Activated CD4-positive, alpha-beta T cell treated with anti-CD3 and anti-CD28 coated beads, Interleukin-2, amount 10 ng/mL, durations not matched to agents 7 days and 5 days (primary cell): ENCODE measurements around the gene UBE2QL1. TPM values are rescaled to one million over a fixed set of nuclear protein-coding genes. Genes with fewer than 3 reads are reported as not detected.

Experiments used
- CTCF ChIA-PET: fragments of 350-600 bp; sonication (Branson Sonifier 250); formaldehyde crosslinking; loops from one replicate; lab custom pipeline; 2021; ENCODE audit warnings: antibody characterized with exemption; lab: Charles Lee
- POLR2A ChIA-PET: fragments of 350-600 bp; sonication (Branson Sonifier 250); formaldehyde crosslinking; loops from one replicate; lab custom pipeline; 2021; ENCODE audit warnings: antibody characterized with exemption; lab: Charles Lee
- DNase-seq: peaks from one replicate; pipeline ENCODE4 v3.0.0-alpha.2; 2020
- H3K27ac Mint-ChIP-seq: one replicate; pipeline ENCODE4 v1.8.0; 2021; ENCODE audit warnings: mild to moderate bottlenecking, moderate library complexity, mixed read lengths
- H3K27me3 Mint-ChIP-seq: one replicate; pipeline ENCODE4 v1.8.0; 2021; ENCODE audit warnings: mixed read lengths
- H3K36me3 Mint-ChIP-seq: one replicate; pipeline ENCODE4 v1.8.0; 2021; ENCODE audit warnings: low read depth, mixed read lengths
- H3K4me1 Mint-ChIP-seq: one replicate; pipeline ENCODE4 v1.8.0; 2021; ENCODE audit warnings: mixed read lengths
- H3K4me3 Mint-ChIP-seq: one replicate; pipeline ENCODE4 v1.8.0; 2021; ENCODE audit warnings: mild to moderate bottlenecking, moderate library complexity, mixed read lengths
- H3K9me3 Mint-ChIP-seq: one replicate; pipeline ENCODE4 v1.8.0; 2021; ENCODE audit warnings: mixed read lengths
- total RNA-seq, 2 experiments: library from RNA; stranded (reverse); gene quantifications; one replicate each; pipeline ENCODE4 v1.2.3, GENCODE V29; 2021

Gene UBE2QL1
- total RNA-seq, 2 experiments from 2014 or later: not detected

DNA sequence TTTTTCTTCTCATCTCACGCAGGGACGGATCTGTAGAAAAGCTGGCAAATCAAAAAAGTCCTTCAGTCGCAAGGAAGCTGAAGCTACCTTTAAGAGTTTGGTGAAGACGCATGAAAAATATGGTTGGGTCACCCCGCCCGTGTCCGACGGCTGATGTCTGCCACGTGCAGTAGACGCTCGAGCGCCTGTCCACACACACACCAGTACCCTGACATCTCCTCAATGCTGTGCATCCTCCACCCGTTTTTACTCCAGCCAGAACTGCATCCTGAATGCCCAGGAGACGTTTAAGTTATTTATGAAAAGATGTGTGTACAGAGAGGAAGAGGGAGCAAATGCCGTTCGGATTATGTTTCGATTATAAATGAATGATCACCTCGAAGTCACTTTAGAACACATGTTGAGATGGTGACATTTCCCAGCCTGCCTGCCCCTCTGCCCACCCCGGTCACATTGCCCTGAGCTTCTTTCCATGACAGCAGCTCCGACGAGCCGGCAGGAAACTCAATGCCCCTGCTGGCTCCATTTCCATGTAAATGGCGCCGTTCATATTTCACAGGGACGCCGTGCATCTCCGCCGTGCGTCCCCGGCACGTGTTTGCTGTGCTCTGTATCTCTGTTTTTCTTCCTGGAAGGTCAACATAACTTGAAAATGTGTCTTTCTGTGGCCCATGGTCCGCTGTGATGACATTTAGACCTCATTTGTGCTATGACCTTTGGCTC lies 42.7 kb downstream of the UBE2QL1 start:
- ChIA-PET CTCF (no interaction called here), POLR2A (no interaction called here)
- H3K9me3 Mint-ChIP-seq: no peaks in the 10 kb centered on the region
- H3K4me1 Mint-ChIP-seq: peaks cover 33% of the 10 kb centered on the region
- H3K27me3 Mint-ChIP-seq: peaks cover 13% of the 10 kb centered on the region
- H3K4me3 Mint-ChIP-seq: no peak overlapping the region
- H3K36me3 Mint-ChIP-seq: no peaks in the 10 kb centered on the region
- H3K27ac Mint-ChIP-seq: no peak overlapping the region
- DNase-seq: no peak

DNA sequence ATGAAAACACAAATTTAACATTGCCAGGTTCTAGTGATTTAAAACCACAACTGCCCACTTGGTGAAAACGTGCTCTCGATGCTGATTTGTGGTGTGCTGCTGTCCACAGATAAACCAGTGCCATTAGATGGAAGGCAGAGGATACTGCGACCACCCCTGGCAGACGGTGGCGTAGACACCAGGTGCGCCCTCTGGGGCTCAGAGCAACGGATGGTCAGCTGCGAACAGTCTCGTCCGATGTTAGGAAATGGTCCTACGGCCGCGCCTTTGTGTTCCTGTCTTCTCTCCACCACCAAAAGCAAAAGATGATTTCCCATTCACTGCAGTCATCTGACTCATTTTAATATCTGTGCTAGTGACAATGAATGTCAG lies 43.2 kb downstream of the UBE2QL1 start:
- DNase-seq: no peak
- Mint-ChIP-seq H3K9me3 (peaks cover 2% of the 10 kb centered on the region), H3K27me3 (peaks cover 13% of the 10 kb centered on the region), H3K4me1 (peaks cover 38% of the 10 kb centered on the region), H3K36me3 (no peaks in the 10 kb centered on the region), H3K4me3 (no peak overlapping the region), H3K27ac (no peak overlapping the region)
- ChIA-PET POLR2A (no interaction called here), CTCF (no interaction called here)

DNA sequence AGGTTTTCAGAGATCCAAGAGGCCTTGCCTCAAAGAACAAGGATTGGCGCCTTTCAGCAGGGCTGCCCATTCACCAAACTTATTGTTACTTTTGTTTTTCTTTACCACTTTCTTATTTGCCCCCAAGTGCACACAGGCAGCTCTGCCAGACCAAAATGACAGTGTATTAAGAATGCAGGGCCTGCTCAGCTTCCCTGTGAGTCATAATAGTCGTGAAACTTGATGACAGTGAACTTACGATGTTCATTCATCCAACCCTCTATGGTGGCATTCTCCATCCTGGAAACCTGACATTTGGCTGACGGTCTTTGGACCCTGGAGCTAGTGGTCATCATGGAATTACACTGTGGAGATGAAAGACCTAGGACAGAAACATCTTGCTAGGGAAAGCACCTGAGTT lies 44.3 kb downstream of the UBE2QL1 start:
- H3K4me3 Mint-ChIP-seq: no peak overlapping the region
- ChIA-PET CTCF (no interaction called here), POLR2A (no interaction called here)
- H3K27me3 Mint-ChIP-seq: peaks cover 5% of the 10 kb centered on the region
- H3K9me3 Mint-ChIP-seq: peaks cover 2% of the 10 kb centered on the region
- no peak for DNase-seq
- no peak overlapping the region for H3K27ac Mint-ChIP-seq
- H3K36me3 Mint-ChIP-seq: no peaks in the 10 kb centered on the region
- peaks cover 43% of the 10 kb centered on the region for H3K4me1 Mint-ChIP-seq

DNA sequence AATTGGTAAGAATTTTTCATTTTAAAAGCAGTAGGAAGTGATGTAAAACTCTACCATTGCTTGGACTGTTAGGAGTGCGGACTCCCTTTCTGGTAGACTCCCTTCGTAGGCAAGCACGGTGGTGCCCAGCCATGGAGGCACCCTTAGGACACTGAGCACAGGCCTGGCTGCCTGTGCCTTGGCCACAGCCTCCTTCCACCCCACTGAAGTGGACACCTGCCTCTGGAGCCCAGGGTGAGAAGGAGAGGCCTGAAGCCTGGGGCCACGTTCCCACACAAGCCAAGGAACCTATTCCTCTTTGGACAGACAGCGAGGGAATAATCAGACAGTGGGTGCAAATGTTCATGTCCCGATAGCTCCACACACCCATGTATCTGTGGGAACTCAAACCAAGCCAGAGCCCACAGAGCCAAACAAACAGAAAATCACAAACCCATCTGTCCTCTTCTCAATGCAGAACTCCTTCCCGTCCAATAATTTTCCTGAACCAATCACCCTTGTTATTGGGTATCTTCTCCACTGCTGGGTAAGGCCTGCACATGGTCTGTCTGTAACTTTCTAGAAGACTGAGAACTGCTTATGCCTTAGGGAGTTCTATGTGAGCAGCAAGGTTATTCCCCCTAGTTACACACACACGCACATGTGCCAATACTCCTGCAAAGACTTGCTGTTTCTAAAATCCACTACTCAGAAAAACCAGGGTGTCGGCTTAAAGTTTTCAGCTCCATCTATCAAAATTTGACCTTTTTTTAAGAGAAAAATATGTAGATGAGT lies 45.2 kb downstream of the UBE2QL1 start:
- Mint-ChIP-seq H3K4me3 (no peak overlapping the region), H3K9me3 (peaks cover 2% of the 10 kb centered on the region), H3K27ac (no peak overlapping the region), H3K36me3 (no peaks in the 10 kb centered on the region), H3K4me1 (peaks cover 42% of the 10 kb centered on the region), H3K27me3 (peaks cover 3% of the 10 kb centered on the region)
- no peak for DNase-seq
- ChIA-PET CTCF (no interaction called here), POLR2A (no interaction called here)

DNA sequence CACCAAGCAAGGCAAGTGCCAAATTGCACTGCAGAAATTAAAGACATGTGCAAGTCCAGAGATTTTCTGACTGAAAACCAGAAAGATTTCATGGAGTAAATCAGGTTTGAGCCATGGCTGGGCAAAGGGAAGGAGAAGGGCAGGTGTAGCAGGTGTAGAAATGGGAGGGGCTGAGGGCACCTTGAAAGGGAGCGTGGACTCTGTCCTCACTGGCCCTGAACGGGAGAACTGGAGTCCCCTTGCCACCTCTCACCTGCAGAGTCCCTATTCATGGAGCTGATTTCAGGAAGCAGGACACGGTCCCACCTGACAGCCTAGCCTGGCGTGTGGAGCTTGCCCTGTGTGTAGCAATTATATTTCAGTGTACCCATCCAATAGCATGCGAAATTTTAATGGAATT lies 46.3 kb downstream of the UBE2QL1 start:
- peaks cover 2% of the 10 kb centered on the region for H3K9me3 Mint-ChIP-seq
- H3K27ac Mint-ChIP-seq: no peak overlapping the region
- H3K4me1 Mint-ChIP-seq: peaks cover 42% of the 10 kb centered on the region
- H3K36me3 Mint-ChIP-seq: no peaks in the 10 kb centered on the region
- no peak overlapping the region for H3K4me3 Mint-ChIP-seq
- DNase-seq: no peak
- peaks cover 3% of the 10 kb centered on the region for H3K27me3 Mint-ChIP-seq
- ChIA-PET POLR2A (no interaction called here), CTCF (no interaction called here)

GRCh38 chr5:6495433-6496206 lies 47.0 kb downstream of the UBE2QL1 start:
- peaks cover 42% of the 10 kb centered on the region for H3K4me1 Mint-ChIP-seq
- H3K36me3 Mint-ChIP-seq: no peaks in the 10 kb centered on the region
- POLR2A ChIA-PET: no interaction called here
- H3K4me3 Mint-ChIP-seq: no peak overlapping the region
- no peak overlapping the region for H3K27ac Mint-ChIP-seq
- DNase-seq: no peak
- peaks cover 3% of the 10 kb centered on the region for H3K27me3 Mint-ChIP-seq
- H3K9me3 Mint-ChIP-seq: peaks cover 2% of the 10 kb centered on the region
- CTCF ChIA-PET: no interaction called here

- H3K4me3 Mint-ChIP-seq: no peak overlapping the region
- no peak for DNase-seq
- no peaks in the 10 kb centered on the region for H3K36me3 Mint-ChIP-seq
- H3K9me3 Mint-ChIP-seq: peaks cover 2% of the 10 kb centered on the region
- H3K4me1 Mint-ChIP-seq: peaks cover 42% of the 10 kb centered on the region
- peaks cover 3% of the 10 kb centered on the region for H3K27me3 Mint-ChIP-seq
- ChIA-PET CTCF (no interaction called here), POLR2A (no interaction called here)
- no peak overlapping the region for H3K27ac Mint-ChIP-seq
These were observed 47.5 kb downstream of the UBE2QL1 start for GRCh38 chr5:6496207-6496584.

- H3K36me3 Mint-ChIP-seq: no peaks in the 10 kb centered on the region
These were observed 48.0 kb downstream of the UBE2QL1 start for GRCh38 chr5:6496636-6497035.

GRCh38 chr5:6497262-6497661 lies 48.6 kb downstream of the UBE2QL1 start:
- Mint-ChIP-seq H3K9me3 (peaks cover 2% of the 10 kb centered on the region), H3K27me3 (peaks cover 2% of the 10 kb centered on the region), H3K36me3 (no peaks in the 10 kb centered on the region), H3K4me3 (no peak overlapping the region), H3K27ac (no peak overlapping the region), H3K4me1 (peaks cover 31% of the 10 kb centered on the region)
- DNase-seq: no peak
- ChIA-PET CTCF (no interaction called here), POLR2A (no interaction called here)

More at GRCh38 chr5:6496636-6497035, 48.0 kb downstream of the UBE2QL1 start:
- no peak overlapping the region for H3K4me3 Mint-ChIP-seq
- POLR2A ChIA-PET: no interaction called here
- H3K27me3 Mint-ChIP-seq: peaks cover 2% of the 10 kb centered on the region
- peaks cover 2% of the 10 kb centered on the region for H3K9me3 Mint-ChIP-seq
- DNase-seq: no peak
- H3K27ac Mint-ChIP-seq: no peak overlapping the region
- peaks cover 37% of the 10 kb centered on the region for H3K4me1 Mint-ChIP-seq
- CTCF ChIA-PET: no interaction called here

- CTCF ChIA-PET: no interaction called here
- Mint-ChIP-seq H3K36me3 (no peaks in the 10 kb centered on the region), H3K27ac (no peak overlapping the region), H3K4me1 (peaks cover 23% of the 10 kb centered on the region), H3K27me3 (peaks cover 2% of the 10 kb centered on the region), H3K4me3 (no peak overlapping the region), H3K9me3 (peaks cover 2% of the 10 kb centered on the region)
- DNase-seq: no peak
- POLR2A ChIA-PET: no interaction called here
These were observed 50.3 kb downstream of the UBE2QL1 start for GRCh38 chr5:6498968-6499367.

GRCh38 chr5:6501701-6502100 lies 53.0 kb downstream of the UBE2QL1 start:
- Mint-ChIP-seq H3K27me3 (peaks cover 16% of the 10 kb centered on the region), H3K27ac (no peak overlapping the region), H3K9me3 (peaks cover under 1% of the 10 kb centered on the region), H3K4me1 (peaks cover 14% of the 10 kb centered on the region), H3K36me3 (no peaks in the 10 kb centered on the region), H3K4me3 (no peak overlapping the region)
- ChIA-PET POLR2A (no interaction called here), CTCF (no interaction called here)
- no peak for DNase-seq

GRCh38 chr5:6502421-6502820 lies 53.8 kb downstream of the UBE2QL1 start:
- Mint-ChIP-seq H3K27ac (no peak overlapping the region), H3K9me3 (no peaks in the 10 kb centered on the region), H3K36me3 (no peaks in the 10 kb centered on the region), H3K27me3 (peaks cover 16% of the 10 kb centered on the region), H3K4me1 (peaks cover 7% of the 10 kb centered on the region), H3K4me3 (no peak overlapping the region)
- ChIA-PET POLR2A (no interaction called here), CTCF (no interaction called here)
- DNase-seq: no peak

DNA sequence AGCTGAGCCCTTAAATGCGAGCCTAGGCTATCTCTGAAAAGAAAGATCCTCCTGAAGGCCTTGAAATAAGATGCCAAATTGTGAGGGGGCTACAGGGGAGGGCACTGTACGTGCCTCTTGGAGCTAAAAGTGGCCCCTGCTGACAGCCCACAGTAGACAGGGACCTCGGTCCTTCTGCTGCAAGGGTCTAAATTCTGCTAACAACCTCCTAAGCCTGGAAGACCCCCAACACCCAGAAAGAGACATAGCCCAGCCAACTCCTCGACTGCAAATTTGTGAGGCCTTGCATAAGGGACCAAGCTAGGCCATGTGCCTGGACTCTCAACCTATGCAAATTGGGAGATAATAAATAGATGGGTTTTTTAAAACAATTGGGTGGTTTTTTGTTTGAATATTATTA lies 54.7 kb downstream of the UBE2QL1 start:
- no peak overlapping the region for H3K27ac Mint-ChIP-seq
- DNase-seq: no peak
- POLR2A ChIA-PET: no interaction called here
- no peaks in the 10 kb centered on the region for H3K9me3 Mint-ChIP-seq
- CTCF ChIA-PET: interaction anchor here (0.7 kb wide), 1 partner anchor 30 kb away, joined by 3 read pairs; no protein-coding TSS in a partner anchor
- no peaks in the 10 kb centered on the region for H3K36me3 Mint-ChIP-seq
- H3K27me3 Mint-ChIP-seq: peaks cover 16% of the 10 kb centered on the region
- no peaks in the 10 kb centered on the region for H3K4me1 Mint-ChIP-seq
- H3K4me3 Mint-ChIP-seq: no peak overlapping the region
